K562 (cell line): ENCODE data around the gene CCSER2. TPM values are rescaled to one million over a fixed set of nuclear protein-coding genes. Genes with fewer than 3 reads are reported as not detected.

Experiments
- PHF8 ChIP-seq: fragments of 200-600 bp; sonication (generic); IDR thresholded peaks from 2 replicates; pipeline ENCODE4 v1.6.1; 2012; ENCODE audit warnings: mixed run types, mild to moderate bottlenecking, inconsistent platforms, low read length, moderate library complexity, borderline replicate concordance
- TAL1 ChIP-seq: fragments of 450-650 bp; IDR thresholded peaks from 2 replicates; pipeline ENCODE4 v1.6.1; 2016; ENCODE audit warnings: mild to moderate bottlenecking
- ZBTB40 ChIP-seq, 2 experiments: fragments of 450-650 bp in 1 of 2; sonication (generic) in 1 of 2; formaldehyde crosslinking in 1 of 2; IDR thresholded peaks; 2 replicates each; pipeline versions ENCODE4 v1.7.1 to v1.9.0; 2016 to 2022; ENCODE audit warnings: inconsistent platforms in 1 of 2, mild to moderate bottlenecking in 1 of 2, missing genetic modification reagents in 1 of 2
- polyA plus RNA-seq, 8 experiments: library from polyadenylated mRNA; depleted of rRNA in 4 of 8; stranded (reverse) in 5 of 8; unstranded in 3 of 8; fragments of >200 nt; fragmentation: Nextera tagmentation in 2 of 8; fragmentation: Illumina TruSeq in 1 of 8; extraction: Ambion mirVana in 2 of 8; extraction: Trizol in 1 of 8; gene quantifications; 2 replicates each; pipeline versions ENCODE4 v1.2.1 to v1.2.3, GENCODE V29; 2011 to 2014; ENCODE audit warnings: inconsistent platforms in 1 of 8, missing spikeins in 1 of 8
- total RNA-seq, 7 experiments: library from RNA; depleted of rRNA in 6 of 7; stranded (reverse); fragments of >200 nt in 6 of 7; fragmentation: Illumina TruSeq in 2 of 7; extraction: Trizol in 2 of 7; gene quantifications; 2 replicates each; pipeline versions ENCODE4 v1.2.1 to v1.2.3, GENCODE V29; 2011 to 2021; ENCODE audit warnings: low replicate concordance in 1 of 7

Gene CCSER2
- total and polyA plus RNA-seq, 9 of the 15 experiments (the other 6 are each of a cell fraction or from before 2014, with no cell fraction given): 2.7 to 15.1 (median 9.7) TPM

GRCh38 chr10:84354623-84355022 is 26.2 kb downstream of the CCSER2 start (continued):
- TF ChIP-seq ZBTB40 (IDR thresholded peaks at IDR 0.05) (no peak), ZBTB40 (CRISPR knock-in tag; IDR thresholded peaks at IDR 0.05) (no peak), TAL1 (no peak), PHF8 (no peak)
